AG04450 (cell line): ENCODE results near the gene MIDN. TPM values are rescaled to one million over a fixed set of nuclear protein-coding genes. Genes with fewer than 3 reads are reported as not detected.

ENCODE experiments used
- CTCF ChIA-PET: fragments of 300-600, 350-600 bp; formaldehyde crosslinking; extraction: SDS; loops from one replicate; lab custom pipeline; 2022; ENCODE audit warnings: antibody characterized with exemption, inconsistent platforms; lab: Charles Lee
- POLR2A ChIA-PET: fragments of 350-600 bp; formaldehyde crosslinking; extraction: SDS; loops from one replicate; lab custom pipeline; 2021; ENCODE audit warnings: antibody characterized with exemption, inconsistent platforms; lab: Yijun Ruan, JAX
- DNase-seq: peaks from one replicate; pipeline ENCODE4 v3.0.0-alpha.2; 2011; ENCODE audit warnings: low read depth, low spot score
- H3K27ac ChIP-seq: one replicate; pipeline ENCODE4 v1.5.1; 2012; ENCODE audit warnings: low read depth, low read length, control low read depth
- H3K27me3 ChIP-seq: one replicate; pipeline ENCODE4 v1.6.0; 2012; ENCODE audit warnings: low read length; ENCODE audit not compliant: control insufficient read depth, insufficient read depth
- H3K4me3 ChIP-seq: 2 replicates; pipeline ENCODE4 v1.5.1; 2011; ENCODE audit warnings: mild to moderate bottlenecking, low read depth, low read length, control low read depth
- H3K9me3 ChIP-seq: 2 replicates; pipeline ENCODE4 v1.5.1; 2012; ENCODE audit warnings: low read length; ENCODE audit not compliant: control insufficient read depth, insufficient read depth
- CTCF ChIP-seq: IDR thresholded peaks from 2 replicates; pipeline ENCODE4 v1.5.1; 2011; ENCODE audit warnings: low read depth, low read length, control low read depth, inconsistent platforms
- polyA plus RNA-seq: library from polyadenylated mRNA; depleted of rRNA; stranded (reverse); fragments of >200 nt; gene quantifications from 2 replicates; pipeline ENCODE4 v1.2.3, GENCODE V29; 2011

Gene MIDN
- polyA plus RNA-seq, 1 experiment, result 6.6 TPM

DNA sequence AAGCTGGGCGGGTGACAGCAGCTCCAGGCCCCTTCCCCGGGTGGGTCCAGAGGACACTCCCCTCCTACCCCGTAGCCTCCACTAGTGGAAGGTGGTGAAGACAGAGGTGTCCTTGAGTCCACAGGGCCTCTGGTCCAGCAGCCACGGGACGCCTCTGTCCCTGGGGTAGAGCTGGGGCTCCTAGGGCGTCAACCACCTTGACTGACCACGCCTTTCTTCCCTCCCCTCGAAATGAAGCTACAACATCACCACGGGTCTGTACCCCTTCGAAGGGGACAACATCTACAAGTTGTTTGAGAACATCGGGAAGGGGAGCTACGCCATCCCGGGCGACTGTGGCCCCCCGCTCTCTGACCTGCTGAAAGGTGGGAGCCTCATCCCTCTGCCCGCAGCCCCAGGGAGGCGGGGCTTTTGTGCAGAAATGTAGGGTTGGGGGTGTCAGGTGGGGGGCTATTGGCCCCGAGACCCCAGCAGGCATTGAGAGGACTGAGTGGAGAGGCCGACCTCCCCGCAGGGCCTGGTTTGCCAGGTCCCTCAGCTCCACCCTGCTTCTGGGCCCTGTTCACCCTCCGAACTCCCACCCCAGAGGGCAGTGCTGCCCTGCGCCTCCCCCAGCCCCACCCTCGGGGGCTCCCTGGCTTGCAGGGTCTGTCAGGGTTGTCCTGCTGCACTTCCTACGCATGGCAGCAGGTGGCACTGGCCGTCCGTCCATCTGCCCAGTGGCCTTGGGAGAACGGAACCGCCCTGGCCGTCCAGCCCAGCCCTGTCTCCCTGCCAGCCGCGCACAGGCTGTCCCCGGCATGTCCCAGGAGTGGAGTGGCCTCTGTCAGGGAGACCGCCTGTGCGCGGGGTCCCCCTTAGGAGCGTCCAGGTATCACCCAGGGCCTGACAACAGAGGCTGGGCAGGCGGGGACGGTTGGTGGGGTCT lies 27.1 kb upstream of the MIDN start:
- Histone ChIP-seq H3K27ac (peak overlapping the region; percentile 11), H3K27me3 (no peaks in the 10 kb centered on the region), H3K4me3 (no peak overlapping the region), H3K9me3 (no peaks in the 10 kb centered on the region; the same call in 1 of the 2 replicates)
- ChIA-PET CTCF (interaction anchor here (0.6 to 1.6 kb wide), 5 partner anchors 9 to 82 kb away, joined by 3 to 12 read pairs (median 4); no protein-coding TSS in a partner anchor), POLR2A (no interaction called here)
- TF ChIP-seq CTCF, result peak; percentile 60
- no peak for DNase-seq

GRCh38 chr19:1221904-1222255 lies 26.5 kb upstream of the MIDN start:
- DNase-seq, result no peak
- no peaks in the 10 kb centered on the region for H3K27me3 ChIP-seq
- H3K4me3 ChIP-seq, result no peak overlapping the region
- ChIA-PET POLR2A (no interaction called here), CTCF (interaction anchor here (0.6 to 1.6 kb wide), 2 partner anchors 22 to 82 kb away, joined by 3 to 12 read pairs; no protein-coding TSS in a partner anchor)
- H3K9me3 ChIP-seq, result no peaks in the 10 kb centered on the region; the same call in 1 of the 2 replicates
- H3K27ac ChIP-seq, result no peak overlapping the region
- TF ChIP-seq CTCF, result no peak

DNA sequence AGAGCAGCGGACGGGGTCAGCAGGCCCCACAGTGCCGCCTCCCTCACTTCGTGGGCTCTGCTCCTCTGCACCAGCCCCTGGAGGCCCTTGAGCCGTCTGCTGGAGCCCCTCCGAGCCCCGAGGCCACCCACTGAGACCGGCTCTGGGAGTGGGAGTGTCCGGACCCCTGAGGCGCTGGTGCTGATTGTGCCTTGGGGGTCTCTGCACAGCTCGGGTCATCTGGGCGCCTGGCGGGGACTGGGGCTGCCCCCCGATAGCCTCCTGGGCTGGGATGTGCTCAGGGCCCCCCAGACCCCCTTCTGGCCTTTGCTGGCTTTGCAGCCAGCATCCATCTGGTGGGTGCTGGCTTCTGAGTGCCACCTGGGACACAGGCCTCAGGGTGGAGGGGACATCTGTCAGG lies 26.0 kb upstream of the MIDN start:
- Histone ChIP-seq H3K4me3 (no peak overlapping the region), H3K27me3 (no peaks in the 10 kb centered on the region), H3K9me3 (no peaks in the 10 kb centered on the region; the same call in 1 of the 2 replicates), H3K27ac (no peak overlapping the region)
- DNase-seq, result no peak
- ChIA-PET POLR2A (no interaction called here), CTCF (interaction anchor here (0.6 to 0.7 kb wide), 2 partner anchors 12 to 18 kb away, joined by 3 read pairs; no protein-coding TSS in a partner anchor)
- peak; percentile 15; the same call in 1 of the 2 replicates for TF ChIP-seq CTCF

DNA sequence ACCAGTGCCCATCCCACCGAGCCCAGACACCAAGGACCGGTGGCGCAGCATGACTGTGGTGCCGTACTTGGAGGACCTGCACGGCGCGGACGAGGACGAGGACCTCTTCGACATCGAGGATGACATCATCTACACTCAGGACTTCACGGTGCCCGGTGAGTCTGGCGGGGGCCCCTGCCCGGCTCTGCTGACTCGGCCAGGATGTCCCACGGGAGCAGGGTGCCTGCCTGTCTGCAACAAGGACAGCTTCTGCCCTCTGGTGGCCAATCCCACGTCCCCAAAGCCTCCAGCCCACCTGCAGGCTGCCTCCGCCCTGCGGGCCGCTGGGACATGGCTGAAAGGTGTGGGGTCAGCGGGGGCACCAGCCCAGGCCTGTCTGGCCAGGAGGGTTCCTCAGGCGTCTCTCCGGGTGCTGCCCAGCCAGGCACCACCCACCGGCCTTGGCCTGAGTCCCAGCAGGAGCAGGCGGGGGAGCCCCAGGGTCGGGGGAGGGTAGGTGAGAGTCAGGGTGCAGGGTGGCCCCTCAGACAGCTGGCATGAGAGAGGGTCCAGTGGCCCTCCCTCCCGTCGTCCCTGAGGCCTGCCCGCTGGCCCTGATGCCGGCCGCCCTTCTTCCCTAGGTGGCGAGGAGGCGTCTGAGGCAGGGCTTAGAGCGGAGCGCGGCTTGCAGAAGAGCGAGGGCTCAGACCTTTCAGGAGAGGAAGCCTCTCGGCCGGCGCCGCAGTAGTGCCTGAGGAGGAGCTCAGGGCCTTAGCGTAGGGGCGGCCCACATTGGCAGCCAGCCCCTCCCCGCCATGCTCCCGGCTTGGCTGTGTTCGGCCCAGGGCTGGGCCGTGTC lies 25.1 kb upstream of the MIDN start:
- Histone ChIP-seq H3K4me3 (no peak overlapping the region), H3K27me3 (no peaks in the 10 kb centered on the region), H3K27ac (no peak overlapping the region), H3K9me3 (no peaks in the 10 kb centered on the region; the same call in 1 of the 2 replicates)
- no peak for DNase-seq
- peak; percentile 41 for TF ChIP-seq CTCF
- ChIA-PET CTCF (interaction anchor here (0.5 to 1.0 kb wide), 4 partner anchors 12 to 154 kb away, joined by 3 read pairs; no protein-coding TSS in a partner anchor), POLR2A (interaction anchor here (0.5 kb wide), 1 partner anchor 14 kb away, joined by 5 read pairs; no protein-coding TSS in a partner anchor)
